ENCODE results near the gene MYOCD.
"Not testable (repeated sequence)": the region's sequence is repeated elsewhere in the genome, so short reads cannot be mapped to it uniquely, and the experiment has no call there.

MYOCD gene

GRCh38 chr17:12634789-12635414, 30.8 kb upstream of the MYOCD start:
- no peak overlapping the region for H3K27ac ChIP-seq
- TF ChIP-seq CTCF (conservative IDR thresholded peaks at IDR 0.05), result no peak

DNA sequence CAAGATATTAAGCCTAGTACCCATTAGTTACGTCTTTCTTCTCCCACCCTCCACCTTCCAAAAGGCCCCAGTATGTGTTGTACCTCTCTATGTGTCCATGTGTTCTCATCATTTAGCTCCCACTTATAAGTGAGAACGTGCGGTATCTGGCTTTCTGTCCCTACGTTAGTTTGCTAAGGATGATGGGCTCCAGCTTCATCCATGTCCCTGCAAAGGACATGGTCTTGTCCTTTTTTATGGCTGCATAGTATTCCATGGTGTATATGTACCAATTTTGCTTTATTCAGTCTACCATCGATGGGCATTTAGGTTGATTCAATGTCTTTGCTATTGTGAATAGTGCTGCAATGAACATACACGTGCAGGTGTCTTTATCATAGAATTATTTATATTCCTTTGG, 29.7 kb upstream of the MYOCD start:
- not testable (repeated sequence) for H3K27ac ChIP-seq

- H3K27ac ChIP-seq, result no peak overlapping the region
- TF ChIP-seq CTCF (conservative IDR thresholded peaks at IDR 0.05), result no peak
These were observed 28.7 kb upstream of the MYOCD start for GRCh38 chr17:12637015-12637414.

GRCh38 chr17:12637745-12638651, 27.7 kb upstream of the MYOCD start:
- TF ChIP-seq CTCF (conservative IDR thresholded peaks at IDR 0.05), result no peak
- H3K27ac ChIP-seq, result no peak overlapping the region

- no peak for TF ChIP-seq CTCF (conservative IDR thresholded peaks at IDR 0.05)
- no peak overlapping the region for H3K27ac ChIP-seq
These were observed 25.3 kb upstream of the MYOCD start for GRCh38 chr17:12640364-12640763.

DNA sequence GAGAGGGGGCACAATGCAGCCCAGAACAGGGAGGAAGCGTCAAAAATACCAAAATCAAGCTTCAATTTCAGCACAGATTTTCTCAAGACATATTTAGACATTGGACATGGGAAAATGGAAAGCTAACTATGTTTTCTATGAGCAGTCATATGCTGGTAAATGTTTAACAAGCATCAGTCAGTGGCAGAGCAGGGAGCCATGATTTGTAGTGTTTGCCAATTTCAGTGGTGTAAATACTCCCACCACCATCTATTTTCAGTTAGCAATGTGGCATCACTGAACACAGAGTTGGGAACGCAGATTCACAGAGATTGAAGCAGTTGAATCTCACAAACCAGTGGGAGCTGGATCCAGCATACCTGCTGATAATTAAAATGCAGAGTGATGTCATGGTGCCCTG, 24.6 kb upstream of the MYOCD start:
- TF ChIP-seq CTCF (conservative IDR thresholded peaks at IDR 0.05), result no peak
- H3K27ac ChIP-seq, result no peak overlapping the region

DNA sequence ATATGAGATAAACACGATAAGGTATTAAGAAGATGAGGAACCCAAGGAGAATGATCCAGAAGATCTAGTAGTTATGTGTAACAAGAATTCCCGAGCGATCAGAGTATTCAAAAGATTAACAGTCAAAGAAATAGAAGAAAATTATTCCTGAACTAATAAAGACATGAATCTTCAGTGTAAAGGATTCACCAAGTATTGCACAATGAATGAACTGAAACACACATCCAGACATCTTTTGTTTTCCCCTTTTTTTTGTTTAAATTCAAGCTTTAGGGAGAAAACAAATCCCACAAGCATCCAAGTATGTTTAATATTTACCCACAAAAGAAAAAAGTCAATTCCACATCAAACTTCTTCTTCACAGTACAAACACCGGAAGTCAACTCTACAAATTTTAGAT, 23.7 kb upstream of the MYOCD start:
- no peak overlapping the region for H3K27ac ChIP-seq
- TF ChIP-seq CTCF (conservative IDR thresholded peaks at IDR 0.05), result no peak

DNA sequence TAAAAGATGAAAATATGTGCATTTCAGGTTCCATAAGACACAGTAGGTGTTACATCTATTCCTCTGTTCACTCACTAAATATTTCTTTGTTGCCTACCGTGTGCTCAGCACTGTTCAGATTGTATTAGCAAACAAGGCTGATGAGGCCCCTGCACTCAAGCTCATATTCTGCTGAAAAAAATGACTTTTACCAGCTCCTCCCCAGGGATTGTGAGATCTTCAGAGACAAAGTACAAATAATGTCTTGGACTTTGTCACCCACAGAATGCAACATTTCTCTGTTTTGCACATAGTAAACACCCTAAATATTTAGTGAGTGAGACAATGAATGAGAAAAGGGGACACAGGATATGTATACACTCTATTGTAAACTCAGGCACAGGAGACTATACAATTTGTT, 21.9 kb upstream of the MYOCD start:
- TF ChIP-seq CTCF (conservative IDR thresholded peaks at IDR 0.05), result no peak
- H3K27ac ChIP-seq, result no peak overlapping the region

All from VCaP (cell line).